ENCODE measurements around the gene C16orf90. TPM values are rescaled to one million over a fixed set of nuclear protein-coding genes. Genes with fewer than 3 reads are reported as not detected.

Gene C16orf90
- total RNA-seq, 2 experiments from 2014 or later: not detected

GRCh38 chr16:3472878-3473595, 22.3 kb downstream of the C16orf90 start:
- no peak overlapping the region for H3K4me3 ChIP-seq (ENCODE audit: low read depth, low read length, poor library complexity, severe bottlenecking)
- DNase-seq (ENCODE audit: low spot score): no peak
- H3K4me2 ChIP-seq (ENCODE audit: low read length): no peak overlapping the region
- intact Hi-C loops (cut with micrococcal nuclease; ENCODE audit: unreplicated experiment): no loop called here
- no TSS peak for BruUV-seq (replicated peaks)
- ChIA-PET POLR2A (no interaction called here), CTCF (ENCODE audit: unreplicated experiment) (no interaction called here)
- peaks cover 4% of the 10 kb centered on the region for H3K79me2 ChIP-seq (ENCODE audit: insufficient read depth, low read depth, low read length)
- no peaks in the 10 kb centered on the region for H4K20me1 ChIP-seq (ENCODE audit: insufficient read depth, low read length)
- no peaks in the 10 kb centered on the region for H3K4me1 ChIP-seq (ENCODE audit: insufficient read depth, low read length, poor library complexity, severe bottlenecking)
- no peak overlapping the region for H3K27ac ChIP-seq (ENCODE audit: low read depth, low read length, poor library complexity, severe bottlenecking)
- TF ChIP-seq EZH2phosphoT487 (IDR thresholded peaks at IDR 0.05; ENCODE audit: borderline replicate concordance, low read depth, low read length): no peak
- TF ChIP-seq CTCF (conservative IDR thresholded peaks at IDR 0.05; ENCODE audit: low read length): no peak
- no peak overlapping the region for H2AFZ ChIP-seq (ENCODE audit: low read length)
- H3K9me3 ChIP-seq (ENCODE audit: low read length): no peaks in the 10 kb centered on the region
- H3K9me2 ChIP-seq (ENCODE audit: insufficient read depth, low read length): no peaks in the 10 kb centered on the region
- peaks cover 29% of the 10 kb centered on the region for H3K36me3 ChIP-seq (ENCODE audit: insufficient read depth, low read length)

- POLR2A ChIA-PET: interaction anchor here (0.6 kb wide), 1 partner anchor 137 kb away, joined by 3 read pairs; no protein-coding TSS in a partner anchor
- Histone ChIP-seq H2AFZ (ENCODE audit: low read length) (no peak overlapping the region), H3K4me2 (ENCODE audit: low read length) (no peak overlapping the region), H3K4me1 (ENCODE audit: insufficient read depth, low read length, poor library complexity, severe bottlenecking) (peaks cover 3% of the 10 kb centered on the region), H3K4me3 (ENCODE audit: low read depth, low read length, poor library complexity, severe bottlenecking) (no peak overlapping the region), H3K79me2 (ENCODE audit: insufficient read depth, low read depth, low read length) (peaks cover 12% of the 10 kb centered on the region), H4K20me1 (ENCODE audit: insufficient read depth, low read length) (no peaks in the 10 kb centered on the region), H3K36me3 (ENCODE audit: insufficient read depth, low read length) (peaks cover 41% of the 10 kb centered on the region), H3K9me3 (ENCODE audit: low read length) (no peaks in the 10 kb centered on the region), H3K27ac (ENCODE audit: low read depth, low read length, poor library complexity, severe bottlenecking) (no peak overlapping the region), H3K9me2 (ENCODE audit: insufficient read depth, low read length) (no peaks in the 10 kb centered on the region)
- TF ChIP-seq CTCF (conservative IDR thresholded peaks at IDR 0.05; ENCODE audit: low read length): no peak
- no peak for TF ChIP-seq EZH2phosphoT487 (IDR thresholded peaks at IDR 0.05; ENCODE audit: borderline replicate concordance, low read depth, low read length)
- intact Hi-C loops (cut with micrococcal nuclease; ENCODE audit: unreplicated experiment): no loop called here
- DNase-seq (ENCODE audit: low spot score): no peak
- CTCF ChIA-PET (ENCODE audit: unreplicated experiment): no interaction called here
- BruUV-seq (replicated peaks): no TSS peak
Measured at GRCh38 chr16:3471518-3472176, 23.6 kb downstream of the C16orf90 start.

- H3K4me3 ChIP-seq (ENCODE audit: low read depth, low read length, poor library complexity, severe bottlenecking): no peak overlapping the region
- peaks cover 18% of the 10 kb centered on the region for H3K79me2 ChIP-seq (ENCODE audit: insufficient read depth, low read depth, low read length)
- no peaks in the 10 kb centered on the region for H3K9me3 ChIP-seq (ENCODE audit: low read length)
- ChIA-PET POLR2A (no interaction called here), CTCF (ENCODE audit: unreplicated experiment) (no interaction called here)
- peaks cover 50% of the 10 kb centered on the region for H3K36me3 ChIP-seq (ENCODE audit: insufficient read depth, low read length)
- no peak overlapping the region for H2AFZ ChIP-seq (ENCODE audit: low read length)
- H4K20me1 ChIP-seq (ENCODE audit: insufficient read depth, low read length): no peaks in the 10 kb centered on the region; the same call in 1 of the 2 replicates
- H3K9me2 ChIP-seq (ENCODE audit: insufficient read depth, low read length): no peaks in the 10 kb centered on the region
- peaks cover 3% of the 10 kb centered on the region for H3K4me1 ChIP-seq (ENCODE audit: insufficient read depth, low read length, poor library complexity, severe bottlenecking)
- no peak for DNase-seq (ENCODE audit: low spot score)
- no TSS peak for BruUV-seq (replicated peaks)
- H3K27ac ChIP-seq (ENCODE audit: low read depth, low read length, poor library complexity, severe bottlenecking): no peak overlapping the region
- no peak overlapping the region for H3K4me2 ChIP-seq (ENCODE audit: low read length)
- TF ChIP-seq CTCF (conservative IDR thresholded peaks at IDR 0.05; ENCODE audit: low read length) (no peak), EZH2phosphoT487 (IDR thresholded peaks at IDR 0.05; ENCODE audit: borderline replicate concordance, low read depth, low read length) (no peak)
- intact Hi-C loops (cut with micrococcal nuclease; ENCODE audit: unreplicated experiment): no loop called here
Measured at GRCh38 chr16:3470723-3471122, 24.6 kb downstream of the C16orf90 start.

All from OCI-LY7 (cell line).